NCI-H1092 (cell line): ENCODE measurements around the gene UBE2Q1.

Source experiments
- DNase-seq: peaks from one replicate; lab custom pipeline; 2025; lab: John Stamatoyannopoulos, UW

The UBE2Q1 gene

GRCh38 chr1:154557939-154558719, at the start of gene UBE2Q1:
Gene UBE2Q1, minus strand, starts transcription at chr1:154558662. Its CDS starts 109 bp downstream, at chr1:154558553.
- DNase-seq = no peak

GRCh38 chr1:154607609-154608396, 49.3 kb upstream of the UBE2Q1 start, which contains the start of gene ADAR:
Gene ADAR, minus strand, starts transcription at chr1:154608186. Its CDS starts 180 bp downstream, at chr1:154608006.
- peak; percentile 66 for DNase-seq

GRCh38 chr1:154607106-154607608, 48.7 kb upstream of the UBE2Q1 start:
- no peak for DNase-seq

- DNase-seq = no peak
Measured at GRCh38 chr1:154605534-154605933, 47.1 kb upstream of the UBE2Q1 start.

- DNase-seq = no peak
Measured at GRCh38 chr1:154603317-154603716, 44.9 kb upstream of the UBE2Q1 start.

GRCh38 chr1:154599658-154600057, 41.2 kb upstream of the UBE2Q1 start:
- DNase-seq = no peak

GRCh38 chr1:154598871-154599635, 40.6 kb upstream of the UBE2Q1 start:
- DNase-seq = no peak

GRCh38 chr1:154595621-154596020, 37.2 kb upstream of the UBE2Q1 start:
- no peak for DNase-seq

GRCh38 chr1:154594811-154595210, 36.3 kb upstream of the UBE2Q1 start:
- DNase-seq = no peak

GRCh38 chr1:154593390-154593789, 34.9 kb upstream of the UBE2Q1 start:
- DNase-seq = no peak

GRCh38 chr1:154591206-154591605, 32.7 kb upstream of the UBE2Q1 start:
- DNase-seq = no peak

GRCh38 chr1:154590756-154591155, 32.3 kb upstream of the UBE2Q1 start:
- no peak for DNase-seq

- no peak for DNase-seq
Measured at GRCh38 chr1:154589780-154590179, 31.3 kb upstream of the UBE2Q1 start.

- DNase-seq = no peak
Measured at GRCh38 chr1:154586641-154587040, 28.2 kb upstream of the UBE2Q1 start.

GRCh38 chr1:154586231-154586630, 27.8 kb upstream of the UBE2Q1 start:
- no peak for DNase-seq

GRCh38 chr1:154584267-154584994, 26.0 kb upstream of the UBE2Q1 start:
- no peak for DNase-seq

GRCh38 chr1:154583773-154584172, 25.3 kb upstream of the UBE2Q1 start:
- DNase-seq = no peak

GRCh38 chr1:154582885-154583284, 24.4 kb upstream of the UBE2Q1 start:
- DNase-seq = no peak

- DNase-seq = no peak
Measured at GRCh38 chr1:154581766-154582165, 23.3 kb upstream of the UBE2Q1 start.

GRCh38 chr1:154579374-154579773, 20.9 kb upstream of the UBE2Q1 start:
- DNase-seq = no peak

GRCh38 chr1:154578058-154578418, 19.6 kb upstream of the UBE2Q1 start:
- no peak for DNase-seq
